Measurements from ENCODE around the gene ASPA.

Gene ASPA

GRCh38 chr17:3528880-3529511 lies 53.2 kb downstream of the ASPA start:
- TF ChIP-seq CTCF (IDR thresholded peaks at IDR 0.05), result no peak
- Mint-ChIP-seq H3K4me3 (no peak overlapping the region), H3K27ac (no peak overlapping the region)

GRCh38 chr17:3529817-3530741 lies 54.3 kb downstream of the ASPA start:
- H3K4me3 Mint-ChIP-seq, result no peak overlapping the region
- no peaks in the 10 kb centered on the region for H3K36me3 Mint-ChIP-seq (ENCODE audit: low read depth)
- peaks cover 23% of the 10 kb centered on the region for H3K4me1 Mint-ChIP-seq
- H3K27ac Mint-ChIP-seq, result no peak overlapping the region
- no peak for TF ChIP-seq CTCF (IDR thresholded peaks at IDR 0.05)
- no peaks in the 10 kb centered on the region for H3K9me3 Mint-ChIP-seq
- DNase-seq, result no peak
- peaks cover 18% of the 10 kb centered on the region for H3K27me3 Mint-ChIP-seq (ENCODE audit: low read depth, poor library complexity)

More at GRCh38 chr17:3528880-3529511, 53.2 kb downstream of the ASPA start:
- peaks cover 23% of the 10 kb centered on the region for H3K4me1 Mint-ChIP-seq
- no peaks in the 10 kb centered on the region for H3K9me3 Mint-ChIP-seq
- no peaks in the 10 kb centered on the region for H3K36me3 Mint-ChIP-seq (ENCODE audit: low read depth)
- no peak for DNase-seq
- peaks cover 15% of the 10 kb centered on the region for H3K27me3 Mint-ChIP-seq (ENCODE audit: low read depth, poor library complexity)

GRCh38 chr17:3531266-3532101 lies 55.7 kb downstream of the ASPA start:
- Mint-ChIP-seq H3K27me3 (ENCODE audit: low read depth, poor library complexity) (peaks cover 23% of the 10 kb centered on the region), H3K36me3 (ENCODE audit: low read depth) (no peaks in the 10 kb centered on the region), H3K4me1 (peaks cover 32% of the 10 kb centered on the region), H3K27ac (no peak overlapping the region), H3K4me3 (no peak overlapping the region), H3K9me3 (no peaks in the 10 kb centered on the region)
- no peak for TF ChIP-seq CTCF (IDR thresholded peaks at IDR 0.05)
- no peak for DNase-seq

GRCh38 chr17:3532106-3532858 lies 56.5 kb downstream of the ASPA start:
- peaks cover 23% of the 10 kb centered on the region for H3K27me3 Mint-ChIP-seq (ENCODE audit: low read depth, poor library complexity)
- no peak overlapping the region for H3K27ac Mint-ChIP-seq
- peaks cover 35% of the 10 kb centered on the region for H3K4me1 Mint-ChIP-seq
- no peak overlapping the region for H3K4me3 Mint-ChIP-seq
- no peak for DNase-seq
- H3K36me3 Mint-ChIP-seq (ENCODE audit: low read depth), result no peaks in the 10 kb centered on the region
- no peaks in the 10 kb centered on the region for H3K9me3 Mint-ChIP-seq
- no peak for TF ChIP-seq CTCF (IDR thresholded peaks at IDR 0.05)

- Mint-ChIP-seq H3K27me3 (ENCODE audit: low read depth, poor library complexity) (peaks cover 18% of the 10 kb centered on the region), H3K9me3 (no peaks in the 10 kb centered on the region), H3K4me3 (no peak overlapping the region), H3K36me3 (ENCODE audit: low read depth) (no peaks in the 10 kb centered on the region), H3K4me1 (peaks cover 30% of the 10 kb centered on the region), H3K27ac (no peak overlapping the region)
- no peak for DNase-seq
- no peak for TF ChIP-seq CTCF (IDR thresholded peaks at IDR 0.05)
Observed at GRCh38 chr17:3532859-3533142, 57.0 kb downstream of the ASPA start.
